SK-N-SH treated with all-trans-retinoic acid at 6 μM for 48 hours (cell line): ENCODE measurements around the gene ECHDC3.

ENCODE experiments used
- ATAC-seq: fragments of 200-7000 bp; cut with Tn5 transposase; 3 replicates; pipeline ENCODE4 v1.9.1; 2020; ENCODE audit warnings: mild to moderate bottlenecking, moderate library complexity
- ARNTL ChIP-seq: fragments of 450-650 bp; formaldehyde crosslinking; IDR thresholded peaks from 2 replicates; pipeline ENCODE4 v1.5.0; 2020; ENCODE audit warnings: low read depth, mild to moderate bottlenecking, moderate library complexity, borderline replicate concordance
- BACH2 ChIP-seq: fragments of 250-450 bp; sonication (Bioruptor Pico); IDR thresholded peaks from 2 replicates; pipeline ENCODE4 v1.9.0; 2021; ENCODE audit warnings: mild to moderate bottlenecking, borderline replicate concordance
- CSDC2 ChIP-seq: fragments of 250-450 bp; sonication (Bioruptor Pico); IDR thresholded peaks from 2 replicates; pipeline ENCODE4 v1.5.0; 2020; ENCODE audit warnings: mild to moderate bottlenecking, moderate library complexity
- ESRRG ChIP-seq: fragments of 250-450 bp; sonication (Bioruptor Pico); IDR thresholded peaks from 2 replicates; pipeline ENCODE4 v1.6.1; 2021; ENCODE audit warnings: mild to moderate bottlenecking
- ISL1 ChIP-seq: fragments of 250-450 bp; sonication (Bioruptor Pico); IDR thresholded peaks from 2 replicates; pipeline ENCODE4 v2.1.2; 2022; ENCODE audit warnings: mild to moderate bottlenecking, moderate library complexity
- OSR1 ChIP-seq: fragments of 250-450 bp; sonication (Bioruptor Pico); IDR thresholded peaks from 2 replicates; pipeline ENCODE4 v1.8.0; 2022; ENCODE audit warnings: moderate library complexity, mild to moderate bottlenecking, inconsistent platforms
- PPARA ChIP-seq: fragments of 250-450 bp; sonication (Bioruptor Pico); IDR thresholded peaks from 2 replicates; pipeline ENCODE4 v1.5.0; 2020; ENCODE audit warnings: mild to moderate bottlenecking, borderline replicate concordance
- RARB ChIP-seq: fragments of 250-450 bp; sonication (Bioruptor Pico); IDR thresholded peaks from 2 replicates; pipeline ENCODE4 v1.8.0; 2021; ENCODE audit warnings: mild to moderate bottlenecking, moderate library complexity
- TCF4 ChIP-seq: fragments of 250-450 bp; sonication (Bioruptor Pico); IDR thresholded peaks from 2 replicates; pipeline ENCODE4 v1.8.0; 2021; ENCODE audit warnings: mild to moderate bottlenecking, moderate library complexity, borderline replicate concordance
- ZC3H10 ChIP-seq: fragments of 250-450 bp; sonication (Bioruptor Pico); IDR thresholded peaks from 2 replicates; pipeline ENCODE4 v1.5.1; 2021; ENCODE audit warnings: mild to moderate bottlenecking, moderate library complexity
- ZFP3 ChIP-seq: fragments of 250-450 bp; sonication (Bioruptor Pico); IDR thresholded peaks from 2 replicates; pipeline ENCODE4 v1.5.0; 2020; ENCODE audit warnings: mild to moderate bottlenecking, moderate library complexity
- ZFP30 ChIP-seq: fragments of 450-650 bp; formaldehyde crosslinking; IDR thresholded peaks from 2 replicates; pipeline ENCODE4 v1.5.0; 2022; ENCODE audit warnings: mild to moderate bottlenecking, moderate library complexity
- ZNF565 ChIP-seq: fragments of 450-650 bp; formaldehyde crosslinking; conservative IDR thresholded peaks from 2 replicates; pipeline ENCODE4 v1.5.0; 2020; ENCODE audit warnings: low read depth, mild to moderate bottlenecking, moderate library complexity
- ZNF70 ChIP-seq: fragments of 450-650 bp; formaldehyde crosslinking; IDR thresholded peaks from 2 replicates; pipeline ENCODE4 v1.5.0; 2020; ENCODE audit warnings: mild to moderate bottlenecking, moderate library complexity
- ZNF8 ChIP-seq: fragments of 450-650 bp; formaldehyde crosslinking; IDR thresholded peaks from 2 replicates; pipeline ENCODE4 v1.5.0; 2020; ENCODE audit warnings: mild to moderate bottlenecking, moderate library complexity
- TF ChIP-seq, protein P1 (sequence below): fragments of 250-450 bp; sonication (Bioruptor Pico); IDR thresholded peaks from 2 replicates; pipeline ENCODE4 v1.5.1; 2020; ENCODE audit warnings: low read depth, mild to moderate bottlenecking, moderate library complexity
- TF ChIP-seq, protein P2 (sequence below): fragments of 250-450 bp; sonication (Bioruptor Pico); IDR thresholded peaks from 2 replicates; pipeline ENCODE4 v1.5.1; 2021; ENCODE audit warnings: mild to moderate bottlenecking, moderate library complexity
- TF ChIP-seq, protein P3 (sequence below): fragments of 250-450 bp; sonication (Bioruptor Pico); IDR thresholded peaks from 2 replicates; pipeline ENCODE4 v1.8.0; 2020; ENCODE audit warnings: mild to moderate bottlenecking, moderate library complexity, borderline replicate concordance
- TF ChIP-seq, protein P4 (sequence below): fragments of 250-450 bp; sonication (Bioruptor Pico); IDR thresholded peaks from 2 replicates; pipeline ENCODE4 v1.5.0; 2020; ENCODE audit warnings: mild to moderate bottlenecking, moderate library complexity
- TF ChIP-seq, protein P5 (sequence below): fragments of 250-450 bp; sonication (Bioruptor Pico); IDR thresholded peaks from 2 replicates; pipeline ENCODE4 v1.8.0; 2021; ENCODE audit warnings: low read depth, mild to moderate bottlenecking, moderate library complexity, borderline replicate concordance

The ECHDC3 gene

DNA sequence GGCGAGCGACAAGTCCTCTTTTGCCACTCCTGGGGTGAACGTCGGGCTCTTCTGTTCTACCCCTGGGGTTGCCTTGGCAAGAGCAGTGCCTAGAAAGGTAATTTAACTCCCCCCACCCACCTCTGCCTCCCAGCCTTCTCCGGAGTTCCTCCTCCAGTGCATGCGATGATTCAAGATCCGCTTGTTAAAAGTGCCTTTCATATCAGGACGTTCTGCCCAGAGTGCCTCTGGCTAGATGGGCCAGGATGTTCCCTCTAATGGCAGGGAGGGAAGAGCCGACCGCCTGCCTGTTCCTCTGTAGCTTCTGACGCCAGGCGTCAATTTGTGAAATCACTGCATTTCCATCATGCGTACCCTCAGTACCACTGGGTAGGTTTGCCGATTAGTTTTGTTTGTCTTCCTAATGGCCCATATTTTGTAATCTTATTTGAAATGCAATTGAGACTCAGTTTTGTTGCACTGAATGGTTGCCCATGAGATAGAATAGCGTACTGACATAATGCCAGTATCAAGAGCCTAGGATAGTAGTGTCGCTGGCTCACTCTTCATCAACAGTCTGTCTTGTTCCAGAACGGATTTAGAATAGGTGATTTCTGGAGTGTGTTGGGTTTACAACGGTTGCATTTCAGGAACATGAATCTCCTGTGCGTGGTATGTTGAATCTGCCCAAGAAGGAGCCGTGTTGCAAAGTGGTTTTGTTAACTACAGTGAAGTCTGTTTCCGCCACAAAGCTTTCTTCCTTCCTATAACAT, 13.5 kb downstream of the ECHDC3 start:
- no peak for TF ChIP-seq OSR1
- TF ChIP-seq, protein P1, sequence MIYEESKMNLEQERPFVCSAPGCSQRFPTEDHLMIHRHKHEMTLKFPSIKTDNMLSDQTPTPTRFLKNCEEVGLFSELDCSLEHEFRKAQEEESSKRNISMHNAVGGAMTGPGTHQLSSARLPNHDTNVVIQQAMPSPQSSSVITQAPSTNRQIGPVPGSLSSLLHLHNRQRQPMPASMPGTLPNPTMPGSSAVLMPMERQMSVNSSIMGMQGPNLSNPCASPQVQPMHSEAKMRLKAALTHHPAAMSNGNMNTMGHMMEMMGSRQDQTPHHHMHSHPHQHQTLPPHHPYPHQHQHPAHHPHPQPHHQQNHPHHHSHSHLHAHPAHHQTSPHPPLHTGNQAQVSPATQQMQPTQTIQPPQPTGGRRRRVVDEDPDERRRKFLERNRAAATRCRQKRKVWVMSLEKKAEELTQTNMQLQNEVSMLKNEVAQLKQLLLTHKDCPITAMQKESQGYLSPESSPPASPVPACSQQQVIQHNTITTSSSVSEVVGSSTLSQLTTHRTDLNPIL (CRISPR knock-in tag) = no peak
- no peak for TF ChIP-seq PPARA
- TF ChIP-seq TCF4 = no peak
- no peak for ATAC-seq

DNA sequence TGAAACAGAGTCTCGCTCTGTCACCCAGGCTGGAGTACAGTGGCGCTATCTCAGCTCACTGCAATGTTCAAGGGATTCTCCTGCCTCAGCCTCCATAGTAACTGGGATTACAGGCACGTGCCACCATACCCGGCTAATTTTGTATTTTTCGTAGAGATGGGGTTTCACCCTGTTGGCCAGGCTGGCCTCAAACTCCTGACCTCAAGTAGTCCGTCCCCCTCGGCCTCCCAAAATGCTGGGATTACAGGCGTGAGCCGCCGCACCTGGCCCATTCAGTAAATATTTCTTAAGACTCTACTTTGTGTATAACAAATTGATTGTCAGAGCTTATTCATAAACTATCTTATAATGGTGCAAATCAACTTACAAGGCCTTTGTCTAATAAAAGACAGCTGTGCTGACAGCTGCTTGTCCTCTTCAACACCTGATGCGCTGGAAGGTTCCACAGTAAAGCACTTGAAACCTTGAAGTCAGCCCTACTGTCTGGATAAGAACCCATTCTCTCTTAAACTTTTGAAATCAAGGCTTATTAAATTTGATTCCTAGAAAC, 14.7 kb downstream of the ECHDC3 start:
- ATAC-seq = no peak

DNA sequence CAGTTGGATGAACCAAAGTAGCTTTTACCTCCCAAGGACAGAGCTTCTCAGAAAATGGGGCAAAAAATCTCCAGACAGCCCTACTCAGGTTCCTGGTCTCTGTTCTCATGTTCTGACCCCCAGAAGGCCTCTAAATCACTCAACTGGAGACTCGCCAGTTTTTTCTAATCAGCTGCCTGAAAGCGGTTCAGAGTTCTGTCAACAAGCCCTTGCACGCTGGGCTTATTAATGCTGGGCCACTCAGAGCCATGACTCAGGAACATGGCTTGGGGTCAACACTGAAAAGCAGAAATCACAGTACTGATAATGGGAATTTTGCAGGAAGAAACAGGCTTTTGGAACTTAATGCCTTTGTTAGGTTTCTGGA, 15.3 kb downstream of the ECHDC3 start:
- peak; percentile 54 for ATAC-seq
- no peak for TF ChIP-seq ZNF565 (CRISPR knock-in tag)
- TF ChIP-seq OSR1 = no peak
- TF ChIP-seq RARB (CRISPR knock-in tag) = no peak
- peak; percentile 44 for TF ChIP-seq ISL1 (CRISPR knock-in tag)
- TF ChIP-seq PPARA = no peak
- TF ChIP-seq, protein P2, sequence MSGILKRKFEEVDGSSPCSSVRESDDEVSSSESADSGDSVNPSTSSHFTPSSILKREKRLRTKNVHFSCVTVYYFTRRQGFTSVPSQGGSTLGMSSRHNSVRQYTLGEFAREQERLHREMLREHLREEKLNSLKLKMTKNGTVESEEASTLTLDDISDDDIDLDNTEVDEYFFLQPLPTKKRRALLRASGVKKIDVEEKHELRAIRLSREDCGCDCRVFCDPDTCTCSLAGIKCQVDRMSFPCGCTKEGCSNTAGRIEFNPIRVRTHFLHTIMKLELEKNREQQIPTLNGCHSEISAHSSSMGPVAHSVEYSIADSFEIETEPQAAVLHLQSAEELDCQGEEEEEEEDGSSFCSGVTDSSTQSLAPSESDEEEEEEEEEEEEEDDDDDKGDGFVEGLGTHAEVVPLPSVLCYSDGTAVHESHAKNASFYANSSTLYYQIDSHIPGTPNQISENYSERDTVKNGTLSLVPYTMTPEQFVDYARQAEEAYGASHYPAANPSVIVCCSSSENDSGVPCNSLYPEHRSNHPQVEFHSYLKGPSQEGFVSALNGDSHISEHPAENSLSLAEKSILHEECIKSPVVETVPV (CRISPR knock-in tag) = no peak
- TF ChIP-seq, protein P1 (CRISPR knock-in tag) = no peak

More for the DNA sequence above, 14.7 kb downstream of the ECHDC3 start:
- no peak for TF ChIP-seq ISL1 (CRISPR knock-in tag)

DNA sequence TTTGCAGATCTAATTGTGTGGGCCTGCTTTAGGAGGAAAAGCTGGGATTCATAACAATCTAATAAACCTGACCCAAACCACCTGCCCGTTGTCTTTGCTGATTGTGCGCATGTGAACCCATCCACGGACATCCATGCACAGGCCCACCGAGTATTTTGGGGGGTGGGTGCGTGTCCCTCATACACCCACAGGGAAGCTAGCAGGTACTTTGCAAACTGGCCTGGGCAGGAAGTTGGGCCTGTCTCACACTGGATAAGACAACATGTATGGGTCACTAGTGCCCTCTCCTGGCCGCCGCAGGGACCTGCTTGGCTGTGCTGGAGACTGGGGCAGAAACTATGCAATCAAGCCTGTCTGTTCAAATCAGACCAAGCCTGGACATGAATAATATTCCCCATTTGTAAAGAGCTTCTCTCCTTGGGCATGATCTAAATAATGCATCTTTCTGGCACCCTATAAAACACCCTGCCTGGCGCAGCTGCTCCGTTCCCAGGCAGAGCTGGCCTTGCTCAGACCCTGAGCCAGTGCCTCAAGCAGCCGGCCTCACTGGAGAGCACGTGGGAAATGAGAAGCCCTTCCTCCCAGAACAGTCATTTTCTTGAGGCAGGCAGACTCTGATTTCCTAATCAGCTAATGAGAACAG, 15.8 kb downstream of the ECHDC3 start:
- ATAC-seq = peak; percentile 99

More for the DNA sequence above, 15.8 kb downstream of the ECHDC3 start:
- TF ChIP-seq ISL1 (CRISPR knock-in tag) (no peak), OSR1 (no peak), ZNF565 (CRISPR knock-in tag) (no peak), ZFP3 (CRISPR knock-in tag) (no peak), TCF4 (no peak), ZC3H10 (CRISPR knock-in tag) (no peak), BACH2 (CRISPR knock-in tag) (no peak), ESRRG (CRISPR knock-in tag) (no peak), ZNF8 (CRISPR knock-in tag) (no peak), CSDC2 (CRISPR knock-in tag) (no peak), ZNF70 (CRISPR knock-in tag) (no peak), RARB (CRISPR knock-in tag) (no peak), ZFP30 (CRISPR knock-in tag) (no peak), ARNTL (CRISPR knock-in tag) (no peak)
- TF ChIP-seq, protein P1 (CRISPR knock-in tag) = no peak
- TF ChIP-seq, protein P3, sequence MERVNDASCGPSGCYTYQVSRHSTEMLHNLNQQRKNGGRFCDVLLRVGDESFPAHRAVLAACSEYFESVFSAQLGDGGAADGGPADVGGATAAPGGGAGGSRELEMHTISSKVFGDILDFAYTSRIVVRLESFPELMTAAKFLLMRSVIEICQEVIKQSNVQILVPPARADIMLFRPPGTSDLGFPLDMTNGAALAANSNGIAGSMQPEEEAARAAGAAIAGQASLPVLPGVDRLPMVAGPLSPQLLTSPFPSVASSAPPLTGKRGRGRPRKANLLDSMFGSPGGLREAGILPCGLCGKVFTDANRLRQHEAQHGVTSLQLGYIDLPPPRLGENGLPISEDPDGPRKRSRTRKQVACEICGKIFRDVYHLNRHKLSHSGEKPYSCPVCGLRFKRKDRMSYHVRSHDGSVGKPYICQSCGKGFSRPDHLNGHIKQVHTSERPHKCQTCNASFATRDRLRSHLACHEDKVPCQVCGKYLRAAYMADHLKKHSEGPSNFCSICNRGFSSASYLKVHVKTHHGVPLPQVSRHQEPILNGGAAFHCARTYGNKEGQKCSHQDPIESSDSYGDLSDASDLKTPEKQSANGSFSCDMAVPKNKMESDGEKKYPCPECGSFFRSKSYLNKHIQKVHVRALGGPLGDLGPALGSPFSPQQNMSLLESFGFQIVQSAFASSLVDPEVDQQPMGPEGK = no peak
- TF ChIP-seq, protein P4, sequence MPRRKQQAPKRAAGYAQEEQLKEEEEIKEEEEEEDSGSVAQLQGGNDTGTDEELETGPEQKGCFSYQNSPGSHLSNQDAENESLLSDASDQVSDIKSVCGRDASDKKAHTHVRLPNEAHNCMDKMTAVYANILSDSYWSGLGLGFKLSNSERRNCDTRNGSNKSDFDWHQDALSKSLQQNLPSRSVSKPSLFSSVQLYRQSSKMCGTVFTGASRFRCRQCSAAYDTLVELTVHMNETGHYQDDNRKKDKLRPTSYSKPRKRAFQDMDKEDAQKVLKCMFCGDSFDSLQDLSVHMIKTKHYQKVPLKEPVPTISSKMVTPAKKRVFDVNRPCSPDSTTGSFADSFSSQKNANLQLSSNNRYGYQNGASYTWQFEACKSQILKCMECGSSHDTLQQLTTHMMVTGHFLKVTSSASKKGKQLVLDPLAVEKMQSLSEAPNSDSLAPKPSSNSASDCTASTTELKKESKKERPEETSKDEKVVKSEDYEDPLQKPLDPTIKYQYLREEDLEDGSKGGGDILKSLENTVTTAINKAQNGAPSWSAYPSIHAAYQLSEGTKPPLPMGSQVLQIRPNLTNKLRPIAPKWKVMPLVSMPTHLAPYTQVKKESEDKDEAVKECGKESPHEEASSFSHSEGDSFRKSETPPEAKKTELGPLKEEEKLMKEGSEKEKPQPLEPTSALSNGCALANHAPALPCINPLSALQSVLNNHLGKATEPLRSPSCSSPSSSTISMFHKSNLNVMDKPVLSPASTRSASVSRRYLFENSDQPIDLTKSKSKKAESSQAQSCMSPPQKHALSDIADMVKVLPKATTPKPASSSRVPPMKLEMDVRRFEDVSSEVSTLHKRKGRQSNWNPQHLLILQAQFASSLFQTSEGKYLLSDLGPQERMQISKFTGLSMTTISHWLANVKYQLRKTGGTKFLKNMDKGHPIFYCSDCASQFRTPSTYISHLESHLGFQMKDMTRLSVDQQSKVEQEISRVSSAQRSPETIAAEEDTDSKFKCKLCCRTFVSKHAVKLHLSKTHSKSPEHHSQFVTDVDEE (CRISPR knock-in tag) = no peak
- TF ChIP-seq, protein P5, sequence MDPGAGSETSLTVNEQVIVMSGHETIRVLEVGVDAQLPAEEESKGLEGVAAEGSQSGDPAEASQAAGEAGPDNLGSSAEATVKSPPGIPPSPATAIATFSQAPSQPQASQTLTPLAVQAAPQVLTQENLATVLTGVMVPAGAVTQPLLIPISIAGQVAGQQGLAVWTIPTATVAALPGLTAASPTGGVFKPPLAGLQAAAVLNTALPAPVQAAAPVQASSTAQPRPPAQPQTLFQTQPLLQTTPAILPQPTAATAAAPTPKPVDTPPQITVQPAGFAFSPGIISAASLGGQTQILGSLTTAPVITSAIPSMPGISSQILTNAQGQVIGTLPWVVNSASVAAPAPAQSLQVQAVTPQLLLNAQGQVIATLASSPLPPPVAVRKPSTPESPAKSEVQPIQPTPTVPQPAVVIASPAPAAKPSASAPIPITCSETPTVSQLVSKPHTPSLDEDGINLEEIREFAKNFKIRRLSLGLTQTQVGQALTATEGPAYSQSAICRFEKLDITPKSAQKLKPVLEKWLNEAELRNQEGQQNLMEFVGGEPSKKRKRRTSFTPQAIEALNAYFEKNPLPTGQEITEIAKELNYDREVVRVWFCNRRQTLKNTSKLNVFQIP = no peak
- TF ChIP-seq, protein P2 (CRISPR knock-in tag) = no peak
